HFFc6 (cell line): ENCODE data around the gene CGAS. TPM values are rescaled to one million over a fixed set of nuclear protein-coding genes. Genes with fewer than 3 reads are reported as not detected.
"Not testable (repeated sequence)": the region's sequence is repeated elsewhere in the genome, so short reads cannot be mapped to it uniquely, and the experiment has no call there.

Experiments used
- DNase-seq: peaks from one replicate; pipeline ENCODE4 v3.0.0-alpha.2; 2018
- H3K27ac Mint-ChIP-seq: 2 replicates; pipeline ENCODE4 v1.8.0; 2020; ENCODE audit warnings: mild to moderate bottlenecking, mixed read lengths
- H3K27me3 Mint-ChIP-seq: 2 replicates; pipeline ENCODE4 v1.8.0; 2021; ENCODE audit warnings: mild to moderate bottlenecking, moderate library complexity, mixed read lengths; ENCODE audit not compliant: insufficient read depth
- H3K36me3 Mint-ChIP-seq: 2 replicates; pipeline ENCODE4 v1.8.0; 2021; ENCODE audit warnings: low read depth, mixed read lengths
- H3K4me1 Mint-ChIP-seq: 2 replicates; pipeline ENCODE4 v1.8.0; 2020; ENCODE audit warnings: low read depth, mixed read lengths
- H3K4me3 Mint-ChIP-seq: 2 replicates; pipeline ENCODE4 v1.8.0; 2020; ENCODE audit warnings: mild to moderate bottlenecking, moderate library complexity, mixed read lengths
- H3K9me3 Mint-ChIP-seq: 2 replicates; pipeline ENCODE4 v1.8.0; 2020; ENCODE audit warnings: mild to moderate bottlenecking, mixed read lengths
- CTCF ChIP-seq: fragments of 200-600 bp; sonication (generic); IDR thresholded peaks from 2 replicates; pipeline ENCODE4 v1.5.0; 2021; ENCODE audit warnings: antibody characterized with exemption, mild to moderate bottlenecking
- total RNA-seq, 6 experiments: library from RNA; stranded (reverse); fragmentation: NEBNext Ultra II Directional; extraction: Animal tissue kit (Norgen Biotek cat#: 25700); gene quantifications; 2 replicates in 1 of 6; 3 replicates in 5 of 6; pipeline ENCODE4 v1.2.3, GENCODE V29; 2021

The CGAS gene
- total RNA-seq, 6 experiments from 2014 or later: 3.6 to 5.3 (median 5.0) TPM

- TF ChIP-seq CTCF: no peak
- Mint-ChIP-seq H3K27ac (no peak overlapping the region), H3K4me3 (no peak overlapping the region), H3K4me1 (peaks cover 13% of the 10 kb centered on the region), H3K36me3 (0 out of 2 replicates have a peak, but pooled peaks cover 5% of the 10 kb centered on the region), H3K27me3 (peaks cover 5% of the 10 kb centered on the region), H3K9me3 (no peaks in the 10 kb centered on the region)
- DNase-seq: no peak
Measured at GRCh38 chr6:73460056-73460455, 8.0 kb upstream of the CGAS start.

GRCh38 chr6:73459474-73459873 is 7.4 kb upstream of the CGAS start:
- not testable (repeated sequence) for H3K36me3 Mint-ChIP-seq, H3K27ac Mint-ChIP-seq, H3K27me3 Mint-ChIP-seq, H3K9me3 Mint-ChIP-seq, H3K4me3 Mint-ChIP-seq, DNase-seq
- H3K4me1 Mint-ChIP-seq: peaks cover 13% of the 10 kb centered on the region

GRCh38 chr6:73455865-73456629 is 4.0 kb upstream of the CGAS start:
- Mint-ChIP-seq H3K27me3 (peaks cover 2% of the 10 kb centered on the region; the same call in 1 of the 2 replicates), H3K4me1 (peaks cover 9% of the 10 kb centered on the region), H3K27ac (no peak overlapping the region), H3K36me3 (no peaks in the 10 kb centered on the region), H3K9me3 (no peaks in the 10 kb centered on the region), H3K4me3 (no peak overlapping the region)
- no peak for TF ChIP-seq CTCF
- no peak for DNase-seq

- Mint-ChIP-seq H3K36me3 (peaks cover 13% of the 10 kb centered on the region), H3K4me1 (peaks cover 26% of the 10 kb centered on the region), H3K9me3 (0 out of 2 replicates have a peak, but pooled peaks cover 5% of the 10 kb centered on the region), H3K27me3 (no peaks in the 10 kb centered on the region), H3K27ac (peak overlapping the region; percentile 83), H3K4me3 (peak overlapping the region; percentile 94)
- peak; percentile 12 for DNase-seq
- TF ChIP-seq CTCF: peak; percentile 14; the same call in 1 of the 2 replicates
Measured at GRCh38 chr6:73451223-73452106, 632 bp downstream of the CGAS start.

- H3K27me3 Mint-ChIP-seq: no peaks in the 10 kb centered on the region
- H3K4me1 Mint-ChIP-seq: no peaks in the 10 kb centered on the region
- no peak overlapping the region for H3K27ac Mint-ChIP-seq
- no peak for TF ChIP-seq CTCF
- H3K36me3 Mint-ChIP-seq: peaks cover 10% of the 10 kb centered on the region
- no peaks in the 10 kb centered on the region for H3K9me3 Mint-ChIP-seq
- DNase-seq: no peak
- H3K4me3 Mint-ChIP-seq: no peak overlapping the region
Measured at GRCh38 chr6:73443555-73443954, 8.5 kb downstream of the CGAS start.

- H3K36me3 Mint-ChIP-seq: peaks cover 5% of the 10 kb centered on the region
- no peaks in the 10 kb centered on the region for H3K4me1 Mint-ChIP-seq
- no peak overlapping the region for H3K27ac Mint-ChIP-seq
- no peak for DNase-seq
- no peak overlapping the region for H3K4me3 Mint-ChIP-seq
- H3K27me3 Mint-ChIP-seq: no peaks in the 10 kb centered on the region
- H3K9me3 Mint-ChIP-seq: no peaks in the 10 kb centered on the region
- TF ChIP-seq CTCF: no peak
Measured at GRCh38 chr6:73435236-73435635, 16.9 kb downstream of the CGAS start.
